Endothelial cell (in vitro differentiated cells): ENCODE results near the gene DUSP9. TPM values are rescaled to one million over a fixed set of nuclear protein-coding genes. Genes with fewer than 3 reads are reported as not detected.
A peak's percentile ranks its signal among the peaks of the same experiment; 100 is the strongest.
"Not testable (repeated sequence)": the region's sequence is repeated elsewhere in the genome, so short reads cannot be mapped to it uniquely, and the experiment has no call there.

Experiments used
- DNase-seq: peaks from one replicate; pipeline ENCODE4 v3.0.0; 2021; ENCODE audit warnings: low spot score
- H3K27ac Mint-ChIP-seq: one replicate; pipeline ENCODE4 v1.8.0; 2021; ENCODE audit warnings: mixed read lengths, inconsistent platforms; ENCODE audit not compliant: unreplicated experiment
- H3K27me3 Mint-ChIP-seq: one replicate; pipeline ENCODE4 v1.8.0; 2021; ENCODE audit warnings: mild to moderate bottlenecking, moderate library complexity, mixed read lengths, inconsistent platforms; ENCODE audit not compliant: unreplicated experiment
- H3K36me3 Mint-ChIP-seq: one replicate; pipeline ENCODE4 v1.8.0; 2021; ENCODE audit warnings: mild to moderate bottlenecking, low read depth, mixed read lengths, inconsistent platforms; ENCODE audit not compliant: unreplicated experiment
- H3K4me1 Mint-ChIP-seq: one replicate; pipeline ENCODE4 v1.8.0; 2021; ENCODE audit warnings: mild to moderate bottlenecking, mixed read lengths, inconsistent platforms; ENCODE audit not compliant: unreplicated experiment
- H3K4me3 Mint-ChIP-seq: one replicate; pipeline ENCODE4 v1.8.0; 2021; ENCODE audit warnings: mild to moderate bottlenecking, mixed read lengths, inconsistent platforms; ENCODE audit not compliant: unreplicated experiment
- H3K9me3 Mint-ChIP-seq: one replicate; pipeline ENCODE4 v1.8.0; 2021; ENCODE audit warnings: mixed read lengths, inconsistent platforms; ENCODE audit not compliant: unreplicated experiment
- CTCF ChIP-seq: fragments of 200-600 bp; sonication (generic); IDR thresholded peaks from one replicate; pipeline ENCODE4 v1.5.0; 2021; ENCODE audit warnings: antibody characterized with exemption; ENCODE audit not compliant: unreplicated experiment
- total RNA-seq: library from RNA; stranded (reverse); fragmentation: NEBNext Ultra II Directional; extraction: Animal tissue kit (Norgen Biotek cat#: 25700); gene quantifications from one replicate; pipeline ENCODE4 v1.2.1, GENCODE V29; 2021; ENCODE audit not compliant: unreplicated experiment

DUSP9 gene
- total RNA-seq, 1 donor from 2014 or later, result not detected

GRCh38 chrX:153693216-153694086, 46.4 kb downstream of the DUSP9 start:
- Mint-ChIP-seq H3K36me3 (peaks cover 9% of the 10 kb centered on the region), H3K4me1 (no peaks in the 10 kb centered on the region), H3K9me3 (no peaks in the 10 kb centered on the region), H3K4me3 (no peak overlapping the region), H3K27me3 (peaks cover 5% of the 10 kb centered on the region), H3K27ac (no peak overlapping the region)
- TF ChIP-seq CTCF, result no peak
- no peak for DNase-seq

GRCh38 chrX:153694256-153694655, 47.3 kb downstream of the DUSP9 start:
- not testable (repeated sequence) for H3K27ac Mint-ChIP-seq, H3K9me3 Mint-ChIP-seq, H3K27me3 Mint-ChIP-seq, DNase-seq, H3K4me3 Mint-ChIP-seq, H3K4me1 Mint-ChIP-seq, H3K36me3 Mint-ChIP-seq

DNA sequence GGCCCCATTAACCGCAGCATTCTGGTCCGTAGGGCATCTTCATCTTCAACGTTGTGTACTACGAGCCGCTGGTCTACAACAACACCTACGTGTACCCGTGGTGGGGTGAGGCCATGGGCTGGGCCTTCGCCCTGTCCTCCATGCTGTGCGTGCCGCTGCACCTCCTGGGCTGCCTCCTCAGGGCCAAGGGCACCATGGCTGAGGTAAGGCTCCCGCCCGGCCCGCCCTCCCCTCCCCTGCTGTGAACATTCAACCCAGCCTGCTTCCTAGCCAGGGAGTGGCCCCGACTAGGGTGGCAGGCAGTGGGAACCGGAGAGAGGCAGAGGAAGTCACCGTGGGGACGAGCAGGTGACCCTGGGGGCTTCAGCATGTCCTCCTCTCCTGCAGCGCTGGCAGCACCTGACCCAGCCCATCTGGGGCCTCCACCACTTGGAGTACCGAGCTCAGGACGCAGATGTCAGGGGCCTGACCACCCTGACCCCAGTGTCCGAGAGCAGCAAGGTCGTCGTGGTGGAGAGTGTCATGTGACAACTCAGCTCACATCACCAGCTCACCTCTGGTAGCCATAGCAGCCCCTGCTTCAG, 47.8 kb downstream of the DUSP9 start:
- peaks cover 9% of the 10 kb centered on the region for H3K36me3 Mint-ChIP-seq
- DNase-seq, result no peak
- peaks cover 7% of the 10 kb centered on the region for H3K27me3 Mint-ChIP-seq
- no peak overlapping the region for H3K4me3 Mint-ChIP-seq
- H3K4me1 Mint-ChIP-seq, result no peaks in the 10 kb centered on the region
- TF ChIP-seq CTCF, result no peak
- H3K27ac Mint-ChIP-seq, result no peak overlapping the region
- no peaks in the 10 kb centered on the region for H3K9me3 Mint-ChIP-seq

DNA sequence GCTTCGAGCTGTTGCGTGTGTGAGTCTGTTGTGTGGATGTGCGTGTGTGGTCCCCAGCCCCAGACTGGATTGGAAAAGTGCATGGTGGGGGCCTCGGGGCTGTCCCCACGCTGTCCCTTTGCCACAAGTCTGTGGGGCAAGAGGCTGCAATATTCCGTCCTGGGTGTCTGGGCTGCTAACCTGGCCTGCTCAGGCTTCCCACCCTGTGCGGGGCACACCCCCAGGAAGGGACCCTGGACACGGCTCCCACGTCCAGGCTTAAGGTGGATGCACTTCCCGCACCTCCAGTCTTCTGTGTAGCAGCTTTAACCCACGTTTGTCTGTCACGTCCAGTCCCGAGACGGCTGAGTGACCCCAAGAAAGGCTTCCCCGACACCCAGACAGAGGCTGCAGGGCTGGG, 49.1 kb downstream of the DUSP9 start:
- Mint-ChIP-seq H3K4me3 (no peak overlapping the region), H3K36me3 (peaks cover 9% of the 10 kb centered on the region), H3K4me1 (no peaks in the 10 kb centered on the region), H3K27me3 (peaks cover 7% of the 10 kb centered on the region), H3K9me3 (no peaks in the 10 kb centered on the region), H3K27ac (no peak overlapping the region)
- DNase-seq, result no peak
- TF ChIP-seq CTCF, result no peak

- not testable (repeated sequence) for H3K36me3 Mint-ChIP-seq, H3K27ac Mint-ChIP-seq, H3K9me3 Mint-ChIP-seq, H3K27me3 Mint-ChIP-seq, DNase-seq, H3K4me1 Mint-ChIP-seq, H3K4me3 Mint-ChIP-seq
These were observed 49.5 kb downstream of the DUSP9 start for GRCh38 chrX:153696538-153696937.

GRCh38 chrX:153696986-153697722, 50.2 kb downstream of the DUSP9 start:
- H3K36me3 Mint-ChIP-seq, DNase-seq, H3K27me3 Mint-ChIP-seq, H3K4me3 Mint-ChIP-seq, H3K9me3 Mint-ChIP-seq, H3K4me1 Mint-ChIP-seq: not testable (repeated sequence)
- peak overlapping the region; percentile 24 for H3K27ac Mint-ChIP-seq
